Measurements from ENCODE around the gene IRF7. TPM values are rescaled to one million over a fixed set of nuclear protein-coding genes. Genes with fewer than 3 reads are reported as not detected.

Gene IRF7
- polyA plus RNA-seq, 6 donors from 2014 or later = 28.5 to 89.8 (median 50.2) TPM

DNA sequence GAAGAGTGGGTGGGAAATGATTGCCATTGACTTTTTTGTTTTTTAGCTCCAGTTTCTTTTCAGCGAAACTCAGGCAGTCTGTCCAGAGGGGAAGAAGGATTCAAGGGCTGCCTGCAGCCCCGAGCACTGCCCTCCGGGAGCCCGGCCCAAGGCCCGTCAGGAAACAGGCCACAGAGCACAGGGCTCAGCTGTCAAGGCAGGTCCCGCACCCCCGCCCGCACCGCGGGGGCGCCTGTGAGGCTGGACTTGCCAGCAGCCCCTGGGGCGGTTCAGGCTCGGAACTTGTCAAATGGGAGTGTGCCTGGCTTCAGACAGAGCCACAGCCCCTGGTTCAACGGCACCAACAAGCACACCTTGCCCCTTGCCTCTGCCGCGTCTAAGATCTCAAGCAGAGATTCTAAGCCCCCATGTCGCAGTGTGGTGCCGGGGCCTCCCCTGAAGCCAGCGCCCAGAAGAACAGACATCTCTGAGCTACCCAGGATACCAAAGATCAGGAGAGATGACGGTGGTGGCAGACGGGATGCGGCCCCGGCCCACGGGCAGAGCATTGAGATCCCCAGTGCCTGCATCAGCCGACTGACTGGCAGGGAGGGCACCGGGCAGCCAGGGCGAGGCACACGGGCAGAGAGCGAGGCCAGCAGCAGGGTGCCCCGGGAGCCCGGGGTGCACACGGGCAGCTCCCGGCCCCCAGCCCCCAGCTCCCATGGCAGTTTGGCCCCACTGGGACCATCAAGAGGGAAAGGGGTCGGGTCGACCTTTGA, 8.6 kb downstream of the IRF7 start:
- DNase-seq (no peak), ATAC-seq (ENCODE audit: low read depth in 2 of 2) (no peak)
- Mint-ChIP-seq H3K27me3 (no peaks in the 10 kb centered on the region), H3K9me3 (no peaks in the 10 kb centered on the region), H3K36me3 (no peaks in the 10 kb centered on the region), H3K4me1 (peaks cover 0 to 2% (median 0%) of the 10 kb centered on the region in 3 donors), H3K4me3 (no peak overlapping the region), H3K27ac (peak overlapping the region in 1 of 6 donors; percentile 59)

DNA sequence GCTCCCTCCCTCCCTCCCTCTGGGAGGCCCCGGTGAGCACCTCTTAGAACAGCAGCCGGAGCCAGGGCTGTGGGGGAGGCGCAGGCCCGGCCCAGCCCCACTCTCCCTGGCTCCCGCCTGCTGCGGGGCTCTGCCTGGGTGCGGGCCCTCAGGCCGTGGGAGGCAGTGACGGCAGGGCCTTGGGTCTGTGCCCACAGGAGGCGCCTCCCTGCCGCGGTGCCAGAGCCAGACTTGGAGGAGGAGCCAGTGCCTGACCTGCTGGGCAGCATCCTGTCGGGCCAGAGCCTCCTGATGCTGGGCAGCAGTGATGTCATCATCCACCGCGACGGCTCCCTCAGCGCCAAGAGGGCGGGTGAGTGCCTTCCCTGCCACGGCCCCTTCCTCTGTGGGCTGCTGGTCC, 9.5 kb downstream of the IRF7 start:
- no peak for ATAC-seq (ENCODE audit: low read depth in 2 of 2)
- Mint-ChIP-seq H3K36me3 (peaks cover 0 to 7% of the 10 kb centered on the region in 2 donors), H3K27ac (no peak overlapping the region), H3K4me3 (no peak overlapping the region), H3K4me1 (no peaks in the 10 kb centered on the region), H3K9me3 (no peaks in the 10 kb centered on the region), H3K27me3 (no peaks in the 10 kb centered on the region)
- no peak for DNase-seq

DNA sequence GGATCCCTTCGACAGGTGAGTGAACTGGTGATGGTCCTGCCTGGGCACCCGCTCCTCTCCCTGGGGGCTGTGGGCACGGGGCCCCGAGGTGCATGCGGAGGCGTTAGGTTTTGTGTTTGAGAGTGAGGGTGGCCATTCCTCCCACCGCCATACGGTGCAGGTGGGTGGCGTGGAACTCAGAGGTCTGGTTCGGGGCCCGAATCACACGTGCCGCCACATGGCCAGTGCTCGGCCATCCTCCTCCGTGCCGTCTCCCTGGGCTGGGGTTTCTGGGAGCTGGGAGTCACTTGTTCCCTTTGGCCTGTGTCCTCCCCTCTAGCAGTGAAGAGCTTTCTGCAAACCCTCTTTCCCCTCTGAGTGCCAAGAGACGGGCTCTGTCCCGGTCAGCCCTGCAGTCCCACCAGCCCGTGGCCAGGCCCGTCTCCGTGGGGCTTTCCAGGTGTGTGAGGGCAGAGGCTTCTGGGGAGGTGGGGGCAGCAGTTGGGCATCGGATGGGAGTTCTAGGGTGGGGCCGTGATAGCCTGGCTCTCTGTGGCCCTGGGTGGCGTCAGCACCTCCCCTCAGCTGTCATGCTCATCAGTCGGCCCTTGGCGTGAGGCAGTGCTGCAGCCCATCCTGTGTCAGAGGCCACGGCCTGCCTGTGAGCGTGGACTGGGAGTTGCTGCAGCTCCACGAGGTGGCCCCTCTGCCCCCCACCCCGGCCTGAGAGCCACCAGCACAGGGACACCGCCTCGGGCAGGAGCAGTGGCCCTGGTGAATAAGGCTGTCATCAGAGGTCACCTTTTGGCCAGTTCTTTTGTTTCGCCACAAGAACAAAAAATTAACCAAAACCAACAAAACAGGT, 10.2 kb downstream of the IRF7 start:
- H3K36me3 Mint-ChIP-seq = peaks cover 0 to 9% of the 10 kb centered on the region in 2 donors
- DNase-seq = no peak
- H3K4me1 Mint-ChIP-seq = no peaks in the 10 kb centered on the region
- H3K27ac Mint-ChIP-seq = peak overlapping the region in 1 of 6 donors; percentile 36
- no peaks in the 10 kb centered on the region for H3K27me3 Mint-ChIP-seq
- H3K4me3 Mint-ChIP-seq = no peak overlapping the region
- ATAC-seq (ENCODE audit: low read depth in 2 of 2) = no peak
- H3K9me3 Mint-ChIP-seq = no peaks in the 10 kb centered on the region

DNA sequence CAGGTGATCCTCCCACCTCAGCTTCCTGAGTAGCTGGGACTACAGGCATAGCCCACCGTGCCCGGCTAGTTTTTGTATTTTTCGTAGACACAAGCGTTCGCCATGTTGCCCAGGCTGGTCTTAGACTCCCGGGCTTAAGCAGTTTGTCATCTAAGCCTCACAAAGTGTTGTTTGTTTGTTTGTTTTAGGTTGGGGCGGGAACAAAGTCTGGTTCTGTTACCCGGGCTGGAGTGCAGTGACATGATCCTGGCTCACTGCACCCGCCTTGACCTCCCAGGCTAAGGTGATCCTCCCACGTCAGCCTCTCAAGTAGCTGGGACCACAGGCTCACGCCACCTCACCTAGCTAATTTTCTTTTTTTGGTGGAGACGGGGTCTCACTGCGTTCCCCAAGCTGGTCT, 12.6 kb downstream of the IRF7 start:
- Mint-ChIP-seq H3K9me3 (no peaks in the 10 kb centered on the region), H3K36me3 (peaks cover 0 to 9% of the 10 kb centered on the region in 2 donors), H3K27me3 (no peaks in the 10 kb centered on the region), H3K4me1 (no peaks in the 10 kb centered on the region), H3K27ac (peak overlapping the region in 1 of 6 donors; percentile 36), H3K4me3 (no peak overlapping the region)
- DNase-seq (no peak), ATAC-seq (ENCODE audit: low read depth in 2 of 2) (no peak)

DNA sequence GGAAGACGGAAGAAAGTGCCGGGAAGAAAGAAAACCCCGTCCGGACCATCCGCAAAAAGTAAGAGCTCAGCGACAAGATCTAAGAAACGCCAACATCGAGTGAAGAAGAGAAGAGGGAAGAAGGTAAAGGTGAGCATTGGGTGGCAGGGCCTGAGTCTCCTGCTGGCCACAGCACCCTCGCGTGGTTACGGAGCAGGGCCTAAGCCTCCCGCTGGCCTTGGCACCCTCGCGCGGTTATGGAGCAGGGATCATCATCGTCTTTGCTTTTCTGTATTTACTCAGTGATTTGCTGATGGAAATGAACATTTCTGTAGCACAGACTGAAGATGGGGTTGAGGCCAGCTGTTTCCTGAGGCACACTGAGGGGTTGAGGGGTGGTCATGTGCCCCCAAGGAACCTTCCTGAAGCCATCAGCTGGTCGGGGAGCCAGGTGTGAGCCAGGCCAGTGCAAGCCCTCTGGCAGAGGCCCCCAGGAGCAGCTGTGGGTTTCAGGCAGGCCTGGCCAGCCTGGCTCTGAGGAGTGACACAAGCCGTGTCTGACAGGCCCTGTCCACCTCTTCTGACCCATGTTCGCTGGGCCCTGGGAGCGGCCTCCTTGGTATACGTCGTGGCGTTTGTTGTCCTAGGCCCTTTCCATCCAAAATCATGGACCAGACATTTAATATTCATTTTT, 14.0 kb downstream of the IRF7 start:
- Mint-ChIP-seq H3K9me3 (no peaks in the 10 kb centered on the region), H3K36me3 (peaks cover 0 to 15% of the 10 kb centered on the region in 2 donors), H3K27ac (peak overlapping the region in 2 of 6 donors; percentile 10 to 73), H3K4me3 (peak overlapping the region in 1 of 8 donors; percentile 60), H3K4me1 (peaks cover 0 to 6% (median 0%) of the 10 kb centered on the region in 3 donors), H3K27me3 (no peaks in the 10 kb centered on the region)
- DNase-seq = no peak
- ATAC-seq (ENCODE audit: low read depth in 2 of 2) = no peak

DNA sequence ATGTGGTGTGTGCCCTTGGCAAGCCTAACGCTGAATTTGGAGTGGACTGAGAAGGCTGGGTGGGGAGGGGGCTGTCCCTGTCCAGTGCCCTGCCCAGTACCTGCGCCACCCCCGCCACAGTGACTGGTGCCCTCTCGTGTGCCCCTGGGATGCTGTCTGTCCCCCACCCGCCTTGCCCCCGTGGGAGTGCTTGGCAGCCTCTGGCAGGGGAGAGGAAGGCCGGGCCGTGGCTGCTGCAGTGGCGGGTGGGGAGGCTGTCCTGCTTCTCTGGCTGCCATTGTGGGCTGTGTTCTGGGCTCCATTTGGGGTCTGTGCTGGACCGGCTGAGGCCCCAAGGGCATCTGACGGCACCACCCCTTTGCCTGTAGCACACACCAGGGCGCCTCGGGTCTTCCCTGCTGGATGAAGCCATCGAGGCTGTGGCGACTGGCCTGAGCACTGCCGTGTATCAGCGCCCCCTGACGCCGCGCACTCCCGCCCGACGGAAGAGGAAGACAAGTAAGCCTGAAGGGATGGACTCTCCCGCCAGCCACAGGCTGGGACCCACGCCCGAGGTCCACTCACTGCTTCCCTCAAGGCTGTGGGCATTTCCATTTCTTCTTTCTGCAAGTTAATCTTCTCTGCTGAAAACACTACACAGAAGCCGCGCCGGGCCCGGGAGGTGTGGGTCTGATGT, 17.6 kb downstream of the IRF7 start:
- Mint-ChIP-seq H3K9me3 (no peaks in the 10 kb centered on the region), H3K4me1 (peaks cover 0 to 6% (median 0%) of the 10 kb centered on the region in 3 donors), H3K27me3 (no peaks in the 10 kb centered on the region), H3K36me3 (peaks cover 0 to 19% of the 10 kb centered on the region in 2 donors), H3K27ac (peak overlapping the region in 1 of 6 donors; percentile 34), H3K4me3 (no peak overlapping the region)
- no peak for ATAC-seq (ENCODE audit: low read depth in 2 of 2)
- no peak for DNase-seq

DNA sequence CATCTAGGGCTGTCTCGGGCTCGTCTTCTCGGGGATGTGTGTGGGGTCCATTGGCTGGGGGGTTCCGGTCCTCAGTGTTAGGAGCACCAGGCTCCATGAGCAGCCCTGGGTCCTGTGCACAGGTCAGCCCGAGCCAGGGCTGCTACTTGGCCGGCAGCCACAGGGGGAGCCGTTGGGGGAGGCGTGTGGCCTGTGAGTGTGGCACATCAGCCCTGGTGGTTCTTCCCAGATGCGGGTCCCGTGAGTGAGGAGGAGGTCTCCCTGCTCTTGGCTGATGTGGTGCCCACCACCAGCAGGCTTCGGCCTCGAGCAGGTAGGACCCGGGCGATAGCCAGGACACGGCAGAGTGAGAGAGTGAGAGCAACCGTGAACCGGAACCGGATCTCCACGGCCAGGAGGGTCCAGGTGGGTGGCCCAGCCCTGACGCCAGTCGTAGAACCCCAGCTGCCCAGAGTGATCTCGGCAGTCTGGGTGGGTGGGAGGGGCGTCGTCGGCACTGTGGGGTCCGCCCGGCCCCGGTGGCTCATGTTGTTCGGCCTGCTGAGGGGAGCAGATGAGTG, 18.5 kb downstream of the IRF7 start:
- peaks cover 3 to 28% of the 10 kb centered on the region in 2 donors for H3K36me3 Mint-ChIP-seq
- H3K9me3 Mint-ChIP-seq = no peaks in the 10 kb centered on the region
- no peak overlapping the region for H3K4me3 Mint-ChIP-seq
- DNase-seq (no peak), ATAC-seq (ENCODE audit: low read depth in 2 of 2) (peak in 1 of 2 donors; percentile 27)
- H3K27ac Mint-ChIP-seq = peak overlapping the region in 2 of 6 donors; percentile 44 to 65
- peaks cover 0 to 6% (median 0%) of the 10 kb centered on the region in 3 donors for H3K4me1 Mint-ChIP-seq
- H3K27me3 Mint-ChIP-seq = no peaks in the 10 kb centered on the region

DNA sequence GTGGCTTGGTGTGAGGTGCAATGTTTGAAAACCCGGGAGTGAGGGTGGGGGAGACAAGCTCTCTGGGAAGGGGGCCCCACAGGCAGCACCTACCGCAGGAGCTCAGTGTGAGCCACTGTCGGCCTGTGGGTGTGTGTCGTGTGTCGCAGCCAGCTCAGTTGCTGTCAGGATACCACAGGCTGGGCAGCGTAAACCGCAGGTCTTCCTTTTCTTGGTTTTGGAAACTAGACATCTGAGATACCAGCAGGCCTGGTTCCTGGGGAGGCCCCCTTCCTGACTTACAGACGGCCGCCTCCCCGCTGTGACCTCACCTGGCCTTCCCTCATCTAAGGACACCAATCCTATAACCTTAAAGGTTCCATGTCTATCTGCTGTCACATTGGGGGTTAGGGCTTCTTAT, 19.4 kb downstream of the IRF7 start:
- no peak overlapping the region for H3K27ac Mint-ChIP-seq
- DNase-seq (no peak), ATAC-seq (ENCODE audit: low read depth in 2 of 2) (no peak)
- no peaks in the 10 kb centered on the region for H3K9me3 Mint-ChIP-seq
- H3K4me1 Mint-ChIP-seq = peaks cover 0 to 6% (median 0%) of the 10 kb centered on the region in 3 donors
- no peak overlapping the region for H3K4me3 Mint-ChIP-seq
- peaks cover 4 to 24% of the 10 kb centered on the region in 2 donors for H3K36me3 Mint-ChIP-seq
- no peaks in the 10 kb centered on the region for H3K27me3 Mint-ChIP-seq

DNA sequence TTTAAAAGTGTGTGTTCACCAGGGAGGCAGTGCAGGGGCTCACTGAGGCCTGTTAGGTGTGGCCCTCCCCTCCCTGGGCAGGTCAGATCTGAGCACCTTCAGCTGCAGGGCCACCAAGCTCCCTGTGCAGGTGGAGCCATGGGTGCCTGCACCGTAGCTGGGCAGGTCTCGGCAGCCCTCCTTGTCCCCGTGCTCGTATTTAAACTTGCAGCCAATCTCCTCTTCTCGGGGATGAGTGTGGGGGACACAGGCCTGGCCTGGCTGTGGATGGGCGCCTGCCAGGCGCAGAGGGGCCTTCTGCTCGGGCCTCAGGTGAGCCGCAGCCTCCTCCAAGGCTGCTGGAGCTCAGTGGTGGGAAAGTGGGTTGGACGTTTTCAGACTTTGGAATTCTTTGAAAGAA, 20.4 kb downstream of the IRF7 start:
- no peak for DNase-seq
- no peaks in the 10 kb centered on the region for H3K9me3 Mint-ChIP-seq
- H3K4me1 Mint-ChIP-seq = peaks cover 0 to 6% (median 0%) of the 10 kb centered on the region in 3 donors
- no peak overlapping the region for H3K27ac Mint-ChIP-seq
- H3K27me3 Mint-ChIP-seq = no peaks in the 10 kb centered on the region
- H3K4me3 Mint-ChIP-seq = no peak overlapping the region
- ATAC-seq (ENCODE audit: low read depth in 2 of 2) = no peak
- H3K36me3 Mint-ChIP-seq = peaks cover 4 to 21% of the 10 kb centered on the region in 2 donors

DNA sequence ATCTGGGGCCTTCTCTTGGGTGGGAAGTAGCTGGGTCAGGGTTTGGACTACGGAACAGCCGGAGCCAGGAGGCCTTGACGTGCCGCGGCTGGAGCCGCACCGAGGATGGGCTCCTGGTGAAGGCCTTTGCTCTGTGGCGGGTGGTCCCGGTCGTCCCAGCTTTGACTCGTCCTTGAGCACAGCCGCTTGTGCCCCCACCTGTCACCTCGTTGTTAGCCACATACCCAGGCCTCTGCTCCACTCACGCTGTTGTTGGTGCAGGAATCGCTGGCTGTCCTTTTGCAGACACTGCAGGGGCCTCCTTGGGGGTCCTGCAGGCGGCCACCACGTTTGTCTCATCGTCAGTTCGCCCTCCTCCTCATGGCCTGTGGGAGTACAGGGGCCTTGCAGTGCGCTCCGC, 22.4 kb downstream of the IRF7 start:
- Mint-ChIP-seq H3K4me3 (no peak overlapping the region), H3K4me1 (peaks cover 0 to 6% (median 4%) of the 10 kb centered on the region in 3 donors), H3K27me3 (no peaks in the 10 kb centered on the region), H3K36me3 (peaks cover 10 to 21% of the 10 kb centered on the region in 2 donors), H3K9me3 (no peaks in the 10 kb centered on the region), H3K27ac (no peak overlapping the region)
- DNase-seq (no peak), ATAC-seq (ENCODE audit: low read depth in 2 of 2) (no peak)

DNA sequence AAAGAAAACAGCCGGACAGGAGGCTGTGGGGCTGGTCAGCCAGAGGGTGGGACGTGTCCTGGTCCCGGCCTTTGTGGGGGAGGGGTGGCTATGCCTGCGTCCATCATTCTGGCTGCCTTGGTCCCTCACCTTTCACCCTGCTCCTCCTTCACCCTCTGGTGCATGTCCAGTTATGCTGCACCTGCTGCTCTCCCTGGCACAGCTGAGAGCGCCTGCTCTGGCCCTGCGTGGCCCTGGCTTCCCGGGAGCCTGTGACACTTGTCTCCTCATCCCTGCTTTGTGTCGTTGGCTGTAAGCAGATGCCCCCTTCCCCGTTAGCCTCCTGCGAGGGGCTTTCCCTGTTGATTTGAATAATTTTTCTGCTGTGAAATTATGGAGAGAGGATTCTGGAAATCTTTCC, 22.8 kb downstream of the IRF7 start:
- no peaks in the 10 kb centered on the region for H3K9me3 Mint-ChIP-seq
- H3K27me3 Mint-ChIP-seq = no peaks in the 10 kb centered on the region
- ATAC-seq (ENCODE audit: low read depth in 2 of 2) (no peak), DNase-seq (no peak)
- H3K27ac Mint-ChIP-seq = peak overlapping the region in 1 of 6 donors; percentile 34
- peak overlapping the region in 1 of 8 donors; percentile 56 for H3K4me3 Mint-ChIP-seq
- peaks cover 2 to 6% (median 4%) of the 10 kb centered on the region in 3 donors for H3K4me1 Mint-ChIP-seq
- peaks cover 10 to 21% of the 10 kb centered on the region in 2 donors for H3K36me3 Mint-ChIP-seq

DNA sequence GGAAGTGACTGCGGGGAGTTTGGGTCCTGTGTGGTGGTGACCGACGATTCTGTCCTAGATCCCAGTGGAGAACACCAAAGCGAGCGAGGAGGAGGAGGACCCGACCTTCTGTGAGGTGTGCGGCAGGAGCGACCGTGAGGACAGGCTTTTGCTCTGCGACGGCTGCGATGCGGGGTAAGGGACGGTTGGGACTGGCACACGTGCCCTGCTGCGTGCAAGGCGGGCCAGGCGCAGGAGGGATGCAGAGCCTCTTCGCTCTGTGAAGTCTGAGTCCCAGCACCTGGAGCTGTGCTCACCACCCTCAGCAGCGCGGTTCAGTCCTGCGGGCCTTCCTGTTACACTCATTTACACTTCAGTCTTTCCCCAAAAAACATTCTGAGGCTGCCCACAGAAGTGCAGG, 23.2 kb downstream of the IRF7 start:
- H3K27ac Mint-ChIP-seq = no peak overlapping the region
- H3K27me3 Mint-ChIP-seq = no peaks in the 10 kb centered on the region
- no peaks in the 10 kb centered on the region for H3K9me3 Mint-ChIP-seq
- DNase-seq = no peak
- H3K4me3 Mint-ChIP-seq = no peak overlapping the region
- peaks cover 2 to 6% (median 4%) of the 10 kb centered on the region in 3 donors for H3K4me1 Mint-ChIP-seq
- ATAC-seq (ENCODE audit: low read depth in 2 of 2) = no peak
- H3K36me3 Mint-ChIP-seq = peaks cover 10 to 21% of the 10 kb centered on the region in 2 donors

DNA sequence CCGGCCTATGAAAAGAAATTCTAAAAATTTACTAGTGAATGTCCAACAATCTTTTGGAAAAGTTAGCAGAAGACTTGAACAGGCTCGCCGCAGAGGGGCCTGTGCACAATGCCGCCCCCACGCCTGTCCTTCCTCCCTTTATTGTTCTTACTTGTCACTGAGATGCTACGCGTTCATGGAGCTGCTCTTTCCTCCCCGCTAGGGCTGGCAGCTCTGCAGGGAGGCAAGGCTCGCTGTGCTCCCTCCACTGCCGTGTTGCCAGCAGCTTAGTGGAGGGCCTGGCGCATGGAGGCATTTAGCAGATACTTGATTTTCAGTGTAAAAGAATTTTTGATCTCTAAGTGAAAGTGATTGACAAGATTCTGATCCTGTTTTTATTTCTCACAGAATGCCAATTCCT, 24.8 kb downstream of the IRF7 start:
- no peak overlapping the region for H3K4me3 Mint-ChIP-seq
- no peak for ATAC-seq (ENCODE audit: low read depth in 2 of 2)
- H3K4me1 Mint-ChIP-seq = peaks cover 0 to 4% (median 2%) of the 10 kb centered on the region in 3 donors
- no peak overlapping the region for H3K27ac Mint-ChIP-seq
- DNase-seq = no peak
- H3K9me3 Mint-ChIP-seq = no peaks in the 10 kb centered on the region
- H3K27me3 Mint-ChIP-seq = no peaks in the 10 kb centered on the region
- H3K36me3 Mint-ChIP-seq = peaks cover 10 to 15% of the 10 kb centered on the region in 2 donors
